Calu3 (cell line): ENCODE measurements around the gene TXNL4B. TPM values are rescaled to one million over a fixed set of nuclear protein-coding genes. Genes with fewer than 3 reads are reported as not detected.
A peak's percentile ranks its signal among the peaks of the same experiment; 100 is the strongest.

Source experiments
- BruUV-seq: library from RNA; stranded (reverse); fragments of 400-500 nt; replicated peaks from 2 replicates; lab custom pipeline; 2021; lab: Mats Ljungman, UMichigan
- CTCF ChIA-PET: fragments of 300-600 bp; sonication (Branson Sonifier 250); formaldehyde crosslinking; loops from one replicate; lab custom pipeline; 2022; ENCODE audit warnings: antibody characterized with exemption; lab: Charles Lee
- DNase-seq: peaks from one replicate; pipeline ENCODE4 v3.0.0; 2022
- H3K27ac Mint-ChIP-seq: one replicate; pipeline ENCODE4 v1.8.0; 2022; ENCODE audit warnings: mixed read lengths; ENCODE audit not compliant: unreplicated experiment
- H3K27me3 Mint-ChIP-seq: one replicate; pipeline ENCODE4 v1.8.0; 2022; ENCODE audit warnings: mixed read lengths; ENCODE audit not compliant: unreplicated experiment
- H3K36me3 Mint-ChIP-seq: one replicate; pipeline ENCODE4 v1.8.0; 2022; ENCODE audit warnings: mild to moderate bottlenecking, moderate library complexity, mixed read lengths; ENCODE audit not compliant: insufficient read depth, unreplicated experiment
- H3K4me1 Mint-ChIP-seq: one replicate; pipeline ENCODE4 v1.8.0; 2022; ENCODE audit warnings: mild to moderate bottlenecking, low read depth, mixed read lengths; ENCODE audit not compliant: unreplicated experiment
- H3K4me3 Mint-ChIP-seq: one replicate; pipeline ENCODE4 v1.8.0; 2022; ENCODE audit warnings: mild to moderate bottlenecking, low read depth, moderate library complexity, mixed read lengths; ENCODE audit not compliant: unreplicated experiment
- H3K9me3 Mint-ChIP-seq: one replicate; pipeline ENCODE4 v1.8.0; 2022; ENCODE audit warnings: low read depth, mixed read lengths; ENCODE audit not compliant: unreplicated experiment
- intact Hi-C: fragments of 100-400 bp; cut with micrococcal nuclease; formaldehyde crosslinking; loops from one replicate; pipeline ENCODE4 v1.10.0; 2022; ENCODE audit not compliant: unreplicated experiment
- total RNA-seq: library from RNA; stranded (reverse); gene quantifications from 2 replicates; pipeline ENCODE4 v1.2.3, GENCODE V29; 2022
- TF ChIP-seq, protein P1 (sequence below): fragments of 200-600 bp; IDR thresholded peaks from one replicate; pipeline ENCODE4 v1.8.0; 2022; ENCODE audit warnings: antibody characterized with exemption; ENCODE audit not compliant: unreplicated experiment

TXNL4B gene
- total RNA-seq, 1 experiment from 2014 or later = 18.0 TPM

DNA sequence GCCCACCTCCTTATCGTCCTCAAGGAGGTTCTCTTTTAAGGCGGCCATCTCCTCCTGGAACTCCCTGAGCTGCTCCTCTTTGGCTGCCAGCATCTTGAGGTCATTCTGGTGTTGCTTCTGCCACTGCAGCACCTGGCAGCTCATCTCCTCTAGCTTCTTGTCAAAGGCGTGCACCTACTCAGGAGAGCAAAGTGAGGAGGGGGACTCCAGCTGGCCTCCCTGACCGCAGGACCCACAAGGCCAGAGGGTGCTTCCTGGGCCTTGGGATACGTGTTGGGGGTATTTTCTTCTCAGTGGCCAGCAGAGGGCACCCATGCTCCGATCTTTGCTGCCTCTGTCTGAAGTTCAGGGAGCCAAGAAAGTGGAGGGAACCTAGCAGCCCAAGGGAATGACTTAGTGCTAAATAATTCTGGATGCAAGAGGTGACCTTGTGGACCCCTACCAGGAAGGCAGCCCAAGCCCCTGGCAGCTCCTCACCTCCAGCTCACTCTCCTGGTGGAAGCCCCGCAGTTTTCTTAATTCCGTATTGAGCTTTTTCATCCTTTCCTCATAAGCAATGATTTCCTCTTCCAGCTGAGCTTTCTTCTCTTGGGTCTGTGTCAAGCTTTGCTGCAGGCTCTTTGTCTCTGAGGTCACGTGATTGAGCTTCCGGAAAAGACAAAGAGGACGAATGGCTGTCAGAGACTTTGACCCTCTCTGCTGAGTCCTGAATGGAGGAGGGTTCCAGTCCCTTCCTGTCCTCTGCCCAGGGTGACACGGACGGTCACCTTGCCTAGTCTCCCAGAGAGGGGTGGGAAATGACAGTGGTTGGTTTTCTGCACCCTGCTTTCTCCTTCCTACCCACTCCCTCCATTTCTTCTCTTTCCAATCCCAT is 31.6 kb upstream of the TXNL4B start:
- H3K4me1 Mint-ChIP-seq = peaks cover 18% of the 10 kb centered on the region
- peak; percentile 84 for DNase-seq
- intact Hi-C loops = loop anchor here (2.0 kb wide), 2 partner anchors 112 to 342 kb away; no protein-coding TSS in a partner anchor
- CTCF ChIA-PET = interaction anchor here (0.6 to 2.1 kb wide), 9 partner anchors 9 to 342 kb away, joined by 3 to 12 read pairs (median 4); no protein-coding TSS in a partner anchor
- no TSS peak for BruUV-seq
- TF ChIP-seq, protein P1, sequence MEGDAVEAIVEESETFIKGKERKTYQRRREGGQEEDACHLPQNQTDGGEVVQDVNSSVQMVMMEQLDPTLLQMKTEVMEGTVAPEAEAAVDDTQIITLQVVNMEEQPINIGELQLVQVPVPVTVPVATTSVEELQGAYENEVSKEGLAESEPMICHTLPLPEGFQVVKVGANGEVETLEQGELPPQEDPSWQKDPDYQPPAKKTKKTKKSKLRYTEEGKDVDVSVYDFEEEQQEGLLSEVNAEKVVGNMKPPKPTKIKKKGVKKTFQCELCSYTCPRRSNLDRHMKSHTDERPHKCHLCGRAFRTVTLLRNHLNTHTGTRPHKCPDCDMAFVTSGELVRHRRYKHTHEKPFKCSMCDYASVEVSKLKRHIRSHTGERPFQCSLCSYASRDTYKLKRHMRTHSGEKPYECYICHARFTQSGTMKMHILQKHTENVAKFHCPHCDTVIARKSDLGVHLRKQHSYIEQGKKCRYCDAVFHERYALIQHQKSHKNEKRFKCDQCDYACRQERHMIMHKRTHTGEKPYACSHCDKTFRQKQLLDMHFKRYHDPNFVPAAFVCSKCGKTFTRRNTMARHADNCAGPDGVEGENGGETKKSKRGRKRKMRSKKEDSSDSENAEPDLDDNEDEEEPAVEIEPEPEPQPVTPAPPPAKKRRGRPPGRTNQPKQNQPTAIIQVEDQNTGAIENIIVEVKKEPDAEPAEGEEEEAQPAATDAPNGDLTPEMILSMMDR = peak; percentile 87
- no peaks in the 10 kb centered on the region for H3K27me3 Mint-ChIP-seq
- no peak overlapping the region for H3K27ac Mint-ChIP-seq
- no peaks in the 10 kb centered on the region for H3K9me3 Mint-ChIP-seq
- no peaks in the 10 kb centered on the region for H3K36me3 Mint-ChIP-seq
- H3K4me3 Mint-ChIP-seq = no peak overlapping the region

- BruUV-seq = no TSS peak
- TF ChIP-seq, protein P1 = no peak
- Mint-ChIP-seq H3K4me1 (peaks cover 18% of the 10 kb centered on the region), H3K9me3 (no peaks in the 10 kb centered on the region), H3K27ac (no peak overlapping the region), H3K27me3 (no peaks in the 10 kb centered on the region), H3K36me3 (no peaks in the 10 kb centered on the region), H3K4me3 (no peak overlapping the region)
- intact Hi-C loops = loop anchor here (2.0 kb wide), 2 partner anchors 113 to 343 kb away; no protein-coding TSS in a partner anchor
- CTCF ChIA-PET = interaction anchor here (0.6 to 2.1 kb wide), 7 partner anchors 10 to 343 kb away, joined by 3 to 12 read pairs (median 4); no protein-coding TSS in a partner anchor
- no peak for DNase-seq
These were observed 30.7 kb upstream of the TXNL4B start for GRCh38 chr16:72124148-72124547.

DNA sequence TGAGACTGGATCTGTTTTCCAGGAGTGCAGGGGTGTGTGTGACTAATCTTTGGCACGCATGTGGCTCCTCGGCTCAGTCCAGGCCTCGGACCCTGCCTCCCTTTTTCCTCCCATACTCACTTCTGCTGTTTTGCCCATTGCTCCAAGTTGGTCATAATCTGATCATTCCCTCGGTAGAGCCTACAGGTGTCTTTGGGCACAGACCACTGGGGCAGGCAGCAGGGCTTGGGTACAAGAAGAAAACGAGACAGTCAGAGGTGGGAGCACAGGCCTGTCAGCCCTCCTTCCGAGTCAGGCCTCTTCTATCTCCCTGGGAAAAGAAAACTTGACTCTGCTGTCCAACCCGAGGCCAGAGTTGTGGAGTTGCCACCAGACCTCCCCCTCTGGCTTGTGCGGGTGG is 30.0 kb upstream of the TXNL4B start:
- Mint-ChIP-seq H3K36me3 (no peaks in the 10 kb centered on the region), H3K27me3 (no peaks in the 10 kb centered on the region), H3K4me1 (peaks cover 18% of the 10 kb centered on the region), H3K4me3 (no peak overlapping the region), H3K9me3 (no peaks in the 10 kb centered on the region), H3K27ac (no peak overlapping the region)
- no peak for DNase-seq
- TF ChIP-seq, protein P1 = no peak
- intact Hi-C loops = no loop called here
- no TSS peak for BruUV-seq
- CTCF ChIA-PET = interaction anchor here (2.1 kb wide), 1 partner anchor 344 kb away, joined by 12 read pairs; no protein-coding TSS in a partner anchor

DNA sequence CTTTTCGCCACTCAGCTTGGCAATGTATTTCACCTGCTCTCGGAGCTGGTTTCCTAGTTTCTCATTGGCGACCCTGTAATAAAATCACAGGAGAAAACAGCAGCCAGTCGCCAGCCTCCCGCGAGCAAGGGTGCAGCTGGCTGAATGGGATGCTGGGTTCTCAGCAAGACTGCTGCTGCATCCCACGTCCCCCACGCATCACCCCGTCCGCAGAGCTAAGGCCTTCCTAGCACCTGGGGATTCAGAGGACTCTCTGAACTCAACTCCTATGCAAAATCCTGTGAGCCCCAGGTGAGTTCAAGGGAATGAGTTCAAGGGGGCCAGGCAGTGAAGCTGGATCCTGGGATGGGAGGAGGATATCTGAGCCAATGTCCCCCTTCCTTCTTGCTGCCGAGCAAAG is 29.5 kb upstream of the TXNL4B start:
- Mint-ChIP-seq H3K9me3 (no peaks in the 10 kb centered on the region), H3K4me1 (peaks cover 18% of the 10 kb centered on the region), H3K4me3 (no peak overlapping the region), H3K27ac (no peak overlapping the region), H3K36me3 (no peaks in the 10 kb centered on the region), H3K27me3 (no peaks in the 10 kb centered on the region)
- no TSS peak for BruUV-seq
- TF ChIP-seq, protein P1 = no peak
- intact Hi-C loops = no loop called here
- CTCF ChIA-PET = no interaction called here
- no peak for DNase-seq
